Femur (tissue), 1 donor: ENCODE results near the gene PDGFB.
A peak's percentile ranks its signal among the peaks of the same experiment; 100 is the strongest.

Source experiments
- DNase-seq: peaks from one replicate; pipeline ENCODE4 v3.0.0-alpha.2; 2017

PDGFB gene

GRCh38 chr22:39194098-39194497, 50.7 kb downstream of the PDGFB start:
- no peak for DNase-seq

GRCh38 chr22:39188809-39189208, 56.0 kb downstream of the PDGFB start:
- no peak for DNase-seq

GRCh38 chr22:39185601-39186012, 59.2 kb downstream of the PDGFB start:
- DNase-seq: peak; percentile 80

- DNase-seq: no peak
These were observed 59.9 kb downstream of the PDGFB start for GRCh38 chr22:39184586-39185577.

GRCh38 chr22:39183991-39184585, 60.7 kb downstream of the PDGFB start:
- DNase-seq: peak; percentile 75

- no peak for DNase-seq
These were observed 62.2 kb downstream of the PDGFB start for GRCh38 chr22:39182478-39183030.

GRCh38 chr22:39181778-39182177, 63.0 kb downstream of the PDGFB start:
- no peak for DNase-seq

GRCh38 chr22:39181356-39181755, 63.4 kb downstream of the PDGFB start:
- DNase-seq: no peak

- DNase-seq: no peak
These were observed 64.9 kb downstream of the PDGFB start for GRCh38 chr22:39179841-39180335.

GRCh38 chr22:39179401-39179827, 65.4 kb downstream of the PDGFB start:
- no peak for DNase-seq

- DNase-seq: no peak
These were observed 66.3 kb downstream of the PDGFB start for GRCh38 chr22:39178206-39179111.

- no peak for DNase-seq
These were observed 67.0 kb downstream of the PDGFB start for GRCh38 chr22:39177791-39178190.

- DNase-seq: no peak
These were observed 67.4 kb downstream of the PDGFB start for GRCh38 chr22:39177456-39177775.

GRCh38 chr22:39176714-39177455, 67.9 kb downstream of the PDGFB start:
- DNase-seq: no peak

- DNase-seq: peak; percentile 85
These were observed 68.6 kb downstream of the PDGFB start for GRCh38 chr22:39176143-39176713.

- DNase-seq: no peak
These were observed 69.2 kb downstream of the PDGFB start for GRCh38 chr22:39175353-39176142.

GRCh38 chr22:39174498-39175352, 70.1 kb downstream of the PDGFB start:
- peak; percentile 88 for DNase-seq

- DNase-seq: peak; percentile 31
These were observed 70.8 kb downstream of the PDGFB start for GRCh38 chr22:39173787-39174497.
